ENCODE measurements around the gene LCOR.

DNA sequence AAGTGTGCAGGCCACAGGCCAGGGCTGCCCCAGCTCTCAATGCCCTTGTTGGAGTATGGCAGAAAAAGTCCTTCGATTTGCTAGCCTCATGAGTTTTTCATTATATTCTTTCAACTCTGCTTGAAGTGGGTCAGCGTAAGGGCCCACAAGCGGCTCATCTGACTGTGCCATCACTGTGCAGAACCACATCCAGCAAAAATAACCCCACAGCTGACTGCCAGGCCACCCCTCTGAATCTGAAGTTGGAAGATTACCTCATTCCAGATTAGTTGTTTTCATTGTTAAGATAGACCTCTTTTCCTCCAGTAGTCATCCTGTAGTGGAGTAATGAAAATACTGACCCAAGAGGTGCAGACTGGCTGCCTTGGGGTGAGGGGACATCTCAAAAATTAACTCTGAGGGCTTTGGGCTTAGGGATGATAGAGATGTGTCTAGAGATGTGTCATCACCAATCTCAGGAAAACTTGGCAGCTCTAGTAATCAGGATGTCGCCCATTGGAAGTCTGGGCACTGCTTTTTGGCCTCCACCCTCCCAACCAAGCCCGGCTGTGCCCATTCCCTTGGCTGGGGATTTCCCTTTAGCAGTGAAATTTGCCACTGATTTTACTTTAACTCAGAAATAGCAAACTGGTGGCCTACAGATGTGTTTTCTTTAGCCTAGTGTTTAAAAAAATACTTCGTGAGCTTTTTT is 164.3 kb downstream of the LCOR start:
- no peak for TF ChIP-seq POLR2A (IDR thresholded peaks at IDR 0.05)
- TF ChIP-seq, protein P1, sequence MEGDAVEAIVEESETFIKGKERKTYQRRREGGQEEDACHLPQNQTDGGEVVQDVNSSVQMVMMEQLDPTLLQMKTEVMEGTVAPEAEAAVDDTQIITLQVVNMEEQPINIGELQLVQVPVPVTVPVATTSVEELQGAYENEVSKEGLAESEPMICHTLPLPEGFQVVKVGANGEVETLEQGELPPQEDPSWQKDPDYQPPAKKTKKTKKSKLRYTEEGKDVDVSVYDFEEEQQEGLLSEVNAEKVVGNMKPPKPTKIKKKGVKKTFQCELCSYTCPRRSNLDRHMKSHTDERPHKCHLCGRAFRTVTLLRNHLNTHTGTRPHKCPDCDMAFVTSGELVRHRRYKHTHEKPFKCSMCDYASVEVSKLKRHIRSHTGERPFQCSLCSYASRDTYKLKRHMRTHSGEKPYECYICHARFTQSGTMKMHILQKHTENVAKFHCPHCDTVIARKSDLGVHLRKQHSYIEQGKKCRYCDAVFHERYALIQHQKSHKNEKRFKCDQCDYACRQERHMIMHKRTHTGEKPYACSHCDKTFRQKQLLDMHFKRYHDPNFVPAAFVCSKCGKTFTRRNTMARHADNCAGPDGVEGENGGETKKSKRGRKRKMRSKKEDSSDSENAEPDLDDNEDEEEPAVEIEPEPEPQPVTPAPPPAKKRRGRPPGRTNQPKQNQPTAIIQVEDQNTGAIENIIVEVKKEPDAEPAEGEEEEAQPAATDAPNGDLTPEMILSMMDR (IDR thresholded peaks at IDR 0.05), result no peak

All from Peyer's patch (tissue), 4 donors.